ENCODE data around the gene BTG3. TPM values are rescaled to one million over a fixed set of nuclear protein-coding genes. Genes with fewer than 3 reads are reported as not detected.

Gene BTG3
- total and polyA plus RNA-seq, 9 of the 15 experiments (the other 6 are each of a cell fraction or from before 2014, with no cell fraction given) = 11.7 to 43.0 (median 29.7) TPM

DNA sequence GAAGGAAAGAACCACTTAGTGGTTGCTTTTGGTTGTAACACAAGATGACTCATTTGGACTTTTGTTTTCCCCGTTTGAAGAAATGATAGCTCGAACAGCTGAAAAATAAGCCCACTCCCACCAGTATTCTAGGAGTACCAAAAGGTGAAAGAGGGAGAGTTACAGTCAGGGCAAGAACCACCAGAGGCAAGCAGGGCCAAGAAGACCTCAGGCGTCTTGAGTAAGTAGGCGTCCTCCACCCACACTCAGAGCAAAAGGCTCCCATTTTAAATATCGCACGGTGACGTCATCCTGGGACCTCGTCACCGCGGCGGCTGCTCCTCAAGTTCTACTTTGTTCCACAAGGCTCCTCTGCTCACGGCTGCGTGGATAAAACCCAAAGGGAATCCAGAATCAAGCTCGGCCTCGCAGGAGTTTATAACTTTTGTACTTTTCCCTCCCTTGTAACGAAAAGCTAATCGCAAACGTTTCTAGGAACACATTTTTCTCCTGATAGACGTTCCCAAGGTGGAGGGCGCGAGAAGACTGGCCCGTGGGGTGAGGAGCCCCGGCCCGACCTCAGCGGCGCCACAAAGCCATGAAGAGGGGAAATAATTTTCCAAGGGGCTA lies 1.2 kb downstream of the BTG3 start (continued):
- TF ChIP-seq, protein P1, sequence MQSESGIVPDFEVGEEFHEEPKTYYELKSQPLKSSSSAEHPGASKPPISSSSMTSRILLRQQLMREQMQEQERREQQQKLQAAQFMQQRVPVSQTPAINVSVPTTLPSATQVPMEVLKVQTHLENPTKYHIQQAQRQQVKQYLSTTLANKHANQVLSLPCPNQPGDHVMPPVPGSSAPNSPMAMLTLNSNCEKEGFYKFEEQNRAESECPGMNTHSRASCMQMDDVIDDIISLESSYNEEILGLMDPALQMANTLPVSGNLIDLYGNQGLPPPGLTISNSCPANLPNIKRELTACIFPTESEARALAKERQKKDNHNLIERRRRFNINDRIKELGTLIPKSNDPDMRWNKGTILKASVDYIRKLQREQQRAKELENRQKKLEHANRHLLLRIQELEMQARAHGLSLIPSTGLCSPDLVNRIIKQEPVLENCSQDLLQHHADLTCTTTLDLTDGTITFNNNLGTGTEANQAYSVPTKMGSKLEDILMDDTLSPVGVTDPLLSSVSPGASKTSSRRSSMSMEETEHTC (IDR thresholded peaks at IDR 0.05) = no peak
- TF ChIP-seq, protein P2, sequence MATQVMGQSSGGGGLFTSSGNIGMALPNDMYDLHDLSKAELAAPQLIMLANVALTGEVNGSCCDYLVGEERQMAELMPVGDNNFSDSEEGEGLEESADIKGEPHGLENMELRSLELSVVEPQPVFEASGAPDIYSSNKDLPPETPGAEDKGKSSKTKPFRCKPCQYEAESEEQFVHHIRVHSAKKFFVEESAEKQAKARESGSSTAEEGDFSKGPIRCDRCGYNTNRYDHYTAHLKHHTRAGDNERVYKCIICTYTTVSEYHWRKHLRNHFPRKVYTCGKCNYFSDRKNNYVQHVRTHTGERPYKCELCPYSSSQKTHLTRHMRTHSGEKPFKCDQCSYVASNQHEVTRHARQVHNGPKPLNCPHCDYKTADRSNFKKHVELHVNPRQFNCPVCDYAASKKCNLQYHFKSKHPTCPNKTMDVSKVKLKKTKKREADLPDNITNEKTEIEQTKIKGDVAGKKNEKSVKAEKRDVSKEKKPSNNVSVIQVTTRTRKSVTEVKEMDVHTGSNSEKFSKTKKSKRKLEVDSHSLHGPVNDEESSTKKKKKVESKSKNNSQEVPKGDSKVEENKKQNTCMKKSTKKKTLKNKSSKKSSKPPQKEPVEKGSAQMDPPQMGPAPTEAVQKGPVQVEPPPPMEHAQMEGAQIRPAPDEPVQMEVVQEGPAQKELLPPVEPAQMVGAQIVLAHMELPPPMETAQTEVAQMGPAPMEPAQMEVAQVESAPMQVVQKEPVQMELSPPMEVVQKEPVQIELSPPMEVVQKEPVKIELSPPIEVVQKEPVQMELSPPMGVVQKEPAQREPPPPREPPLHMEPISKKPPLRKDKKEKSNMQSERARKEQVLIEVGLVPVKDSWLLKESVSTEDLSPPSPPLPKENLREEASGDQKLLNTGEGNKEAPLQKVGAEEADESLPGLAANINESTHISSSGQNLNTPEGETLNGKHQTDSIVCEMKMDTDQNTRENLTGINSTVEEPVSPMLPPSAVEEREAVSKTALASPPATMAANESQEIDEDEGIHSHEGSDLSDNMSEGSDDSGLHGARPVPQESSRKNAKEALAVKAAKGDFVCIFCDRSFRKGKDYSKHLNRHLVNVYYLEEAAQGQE (IDR thresholded peaks at IDR 0.05; ENCODE audit: borderline replicate concordance) = no peak
- TF ChIP-seq, protein P2 (CRISPR knock-in tag; IDR thresholded peaks at IDR 0.05; ENCODE audit: low read depth) = no peak
- TF ChIP-seq EGR1 (conservative IDR thresholded peaks at IDR 0.05) (peak; percentile 93), KDM5B (IDR thresholded peaks at IDR 0.05; ENCODE audit: insufficient replicate concordance, low read depth, low read length) (peak; percentile 26), ATF7 (IDR thresholded peaks at IDR 0.05) (peak; percentile 99), GTF2F1 (IDR thresholded peaks at IDR 0.05; ENCODE audit: low read depth, low read length) (0 out of 2 replicates have a peak, but pooled peaks have one; percentile 59)
- TF ChIP-seq, protein P3, sequence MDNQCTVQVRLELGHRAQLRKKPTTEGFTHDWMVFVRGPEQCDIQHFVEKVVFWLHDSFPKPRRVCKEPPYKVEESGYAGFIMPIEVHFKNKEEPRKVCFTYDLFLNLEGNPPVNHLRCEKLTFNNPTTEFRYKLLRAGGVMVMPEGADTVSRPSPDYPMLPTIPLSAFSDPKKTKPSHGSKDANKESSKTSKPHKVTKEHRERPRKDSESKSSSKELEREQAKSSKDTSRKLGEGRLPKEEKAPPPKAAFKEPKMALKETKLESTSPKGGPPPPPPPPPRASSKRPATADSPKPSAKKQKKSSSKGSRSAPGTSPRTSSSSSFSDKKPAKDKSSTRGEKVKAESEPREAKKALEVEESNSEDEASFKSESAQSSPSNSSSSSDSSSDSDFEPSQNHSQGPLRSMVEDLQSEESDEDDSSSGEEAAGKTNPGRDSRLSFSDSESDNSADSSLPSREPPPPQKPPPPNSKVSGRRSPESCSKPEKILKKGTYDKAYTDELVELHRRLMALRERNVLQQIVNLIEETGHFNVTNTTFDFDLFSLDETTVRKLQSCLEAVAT (IDR thresholded peaks at IDR 0.05) = no peak
- TF ChIP-seq, protein P4, sequence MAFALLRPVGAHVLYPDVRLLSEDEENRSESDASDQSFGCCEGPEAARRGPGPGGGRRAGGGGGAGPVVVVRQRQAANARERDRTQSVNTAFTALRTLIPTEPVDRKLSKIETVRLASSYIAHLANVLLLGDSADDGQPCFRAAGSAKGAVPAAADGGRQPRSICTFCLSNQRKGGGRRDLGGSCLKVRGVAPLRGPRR (CRISPR knock-in tag; IDR thresholded peaks at IDR 0.05) = no peak
- TF ChIP-seq, protein P5, sequence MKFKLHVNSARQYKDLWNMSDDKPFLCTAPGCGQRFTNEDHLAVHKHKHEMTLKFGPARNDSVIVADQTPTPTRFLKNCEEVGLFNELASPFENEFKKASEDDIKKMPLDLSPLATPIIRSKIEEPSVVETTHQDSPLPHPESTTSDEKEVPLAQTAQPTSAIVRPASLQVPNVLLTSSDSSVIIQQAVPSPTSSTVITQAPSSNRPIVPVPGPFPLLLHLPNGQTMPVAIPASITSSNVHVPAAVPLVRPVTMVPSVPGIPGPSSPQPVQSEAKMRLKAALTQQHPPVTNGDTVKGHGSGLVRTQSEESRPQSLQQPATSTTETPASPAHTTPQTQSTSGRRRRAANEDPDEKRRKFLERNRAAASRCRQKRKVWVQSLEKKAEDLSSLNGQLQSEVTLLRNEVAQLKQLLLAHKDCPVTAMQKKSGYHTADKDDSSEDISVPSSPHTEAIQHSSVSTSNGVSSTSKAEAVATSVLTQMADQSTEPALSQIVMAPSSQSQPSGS (CRISPR knock-in tag; IDR thresholded peaks at IDR 0.05) = peak; percentile 88; the same call in 1 of the 2 replicates

Measured in K562 (cell line).